Stimulated activated CD8-positive, alpha-beta memory T cell treated with anti-CD3 and anti-CD28 coated beads, Interleukin-4, amount 100 ng/mL, for 4 hours (primary cell): ENCODE results near the gene ZNF316.
"Not testable (repeated sequence)": the region's sequence is repeated elsewhere in the genome, so short reads cannot be mapped to it uniquely, and the experiment has no call there.

Experiments used
- DNase-seq, 2 donors: peaks; one replicate each; pipeline ENCODE4 v3.0.0-alpha.2; 2020; ENCODE audit warnings: low read depth in 2 of 2, low spot score in 1 of 2

The ZNF316 gene

GRCh38 chr7:6621195-6622133 lies 15.7 kb upstream of the ZNF316 start:
- DNase-seq, result no peak

GRCh38 chr7:6622134-6622710 lies 14.9 kb upstream of the ZNF316 start:
- DNase-seq, result no peak

DNA sequence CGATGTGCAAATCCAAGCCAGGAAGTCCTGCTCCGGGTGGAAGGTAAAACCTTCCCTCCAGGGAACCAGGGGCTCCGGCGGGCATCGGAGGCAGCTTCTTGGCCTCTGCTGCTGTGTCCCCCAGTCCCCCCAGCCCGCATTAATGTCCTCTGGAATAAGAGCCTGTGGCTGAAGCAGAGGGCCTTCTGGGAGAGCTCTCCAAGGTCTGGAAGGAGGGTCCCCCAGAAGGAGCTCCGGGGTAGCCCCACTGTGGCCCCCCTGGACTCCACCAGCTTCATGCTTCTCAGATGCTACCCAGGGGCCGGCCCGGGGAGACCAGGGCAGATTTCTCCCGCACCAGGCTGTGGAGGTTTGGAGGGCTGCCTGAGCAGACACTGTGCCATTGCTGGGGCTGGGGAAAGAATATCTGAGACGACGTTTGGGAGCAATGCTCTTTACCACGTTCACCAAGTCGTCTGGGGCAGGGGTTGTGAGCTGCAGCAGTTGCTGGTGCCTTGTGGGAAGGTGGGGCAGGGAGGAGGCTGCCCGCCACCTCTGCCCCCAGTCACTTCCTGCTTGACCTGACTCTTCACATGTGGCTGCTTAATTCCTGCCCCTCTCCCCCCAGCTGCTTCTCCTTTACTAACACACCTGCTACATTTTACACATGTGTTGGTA lies 13.4 kb upstream of the ZNF316 start:
- DNase-seq, result no peak

DNA sequence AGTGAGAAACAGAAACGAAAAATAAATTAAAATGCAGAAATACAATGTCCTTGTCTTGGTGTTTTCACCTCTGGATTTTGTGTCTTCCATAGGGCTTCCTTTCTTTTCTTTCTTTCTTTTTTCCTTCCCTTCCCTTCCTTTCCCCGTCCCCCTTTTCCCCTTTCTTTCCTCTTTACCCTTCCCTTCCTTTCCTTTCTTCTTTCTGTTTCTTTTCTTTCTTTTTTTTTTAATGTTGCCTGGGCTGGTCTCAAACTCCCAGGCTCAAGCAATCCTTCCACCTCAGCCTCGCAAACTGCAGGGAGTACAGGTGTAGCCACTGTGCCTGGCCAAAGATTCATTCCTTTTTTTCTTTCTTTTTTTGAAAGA lies 12.9 kb upstream of the ZNF316 start:
- no peak for DNase-seq

DNA sequence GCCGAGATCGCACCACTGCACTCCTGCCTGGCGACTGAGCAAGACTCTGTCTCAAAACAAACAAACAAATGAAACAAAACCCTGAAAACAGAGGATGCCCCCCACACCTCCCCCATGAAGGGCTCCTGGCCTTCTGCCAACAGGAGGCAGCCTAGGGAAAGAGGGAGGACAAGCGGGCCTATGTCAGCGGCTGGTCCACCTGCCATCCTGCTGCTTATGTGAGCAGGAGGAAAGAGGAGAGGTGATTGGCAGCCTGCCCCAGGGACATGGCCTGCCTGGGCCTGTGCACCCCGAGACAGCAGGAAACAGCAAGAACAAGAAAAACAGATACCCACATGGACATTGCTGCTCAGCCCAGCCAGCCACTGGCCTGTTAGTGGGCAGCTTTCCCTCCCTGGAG lies 9.1 kb upstream of the ZNF316 start:
- DNase-seq, result no peak

DNA sequence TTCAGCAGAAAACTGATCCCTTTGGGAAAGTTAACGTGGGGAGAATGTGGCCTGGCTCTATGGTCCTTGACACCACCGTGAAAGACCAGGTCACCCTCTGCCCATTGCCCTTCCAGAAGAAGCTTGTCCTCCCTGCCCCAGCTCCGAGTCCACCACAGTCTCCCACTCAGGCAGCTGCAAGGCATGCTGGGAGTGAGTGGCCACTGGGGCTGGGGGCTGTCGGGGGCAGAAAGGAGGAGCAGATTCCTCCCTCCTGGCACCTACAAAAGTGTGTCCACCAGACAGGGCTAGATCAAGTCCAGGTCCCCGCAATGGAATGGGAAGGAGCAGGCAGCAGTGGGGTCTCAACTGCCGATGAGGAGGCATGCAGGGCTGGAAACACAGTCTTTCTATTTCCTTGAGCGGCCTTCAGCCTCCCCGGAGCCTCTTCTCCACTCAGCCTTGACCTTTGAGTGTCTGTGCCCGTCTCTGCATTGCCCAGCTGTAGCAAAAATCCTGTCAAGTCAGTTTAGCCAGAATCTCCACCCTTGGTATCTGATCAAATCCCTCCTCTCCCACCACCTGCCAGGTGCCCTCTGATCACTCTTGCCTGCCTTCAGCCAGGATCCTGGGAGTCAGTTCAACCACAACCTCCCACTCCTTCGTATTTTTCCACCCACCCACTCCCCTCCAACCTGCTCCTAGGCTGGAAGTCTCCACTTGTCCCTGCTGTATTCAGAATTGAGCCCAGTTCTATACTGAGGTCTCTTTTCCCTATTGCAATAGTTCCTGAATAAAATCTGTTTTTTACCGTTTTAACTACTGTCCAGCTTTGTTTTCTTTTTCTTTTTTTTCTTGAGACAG lies 6.9 kb upstream of the ZNF316 start:
- DNase-seq, result no peak

DNA sequence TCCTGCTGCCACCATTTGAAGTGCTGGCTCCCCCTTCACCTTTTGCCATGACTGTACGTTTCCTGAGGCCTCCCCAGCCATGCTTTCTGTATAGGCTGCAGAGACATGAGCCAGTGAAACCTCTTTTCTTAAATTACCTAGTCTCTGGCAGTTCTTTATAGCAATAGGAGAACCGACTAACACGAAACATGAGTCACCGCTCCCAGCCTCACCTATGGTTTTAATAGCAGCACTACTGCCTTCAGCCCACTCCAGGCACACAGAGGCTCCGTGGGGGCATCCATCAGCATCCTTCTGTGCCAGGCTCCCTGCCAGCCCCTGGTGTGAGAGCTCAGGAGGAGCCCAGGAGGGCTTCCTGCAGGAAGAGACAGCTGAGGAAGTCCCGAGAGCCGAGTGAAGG lies 5.5 kb upstream of the ZNF316 start:
- no peak for DNase-seq

DNA sequence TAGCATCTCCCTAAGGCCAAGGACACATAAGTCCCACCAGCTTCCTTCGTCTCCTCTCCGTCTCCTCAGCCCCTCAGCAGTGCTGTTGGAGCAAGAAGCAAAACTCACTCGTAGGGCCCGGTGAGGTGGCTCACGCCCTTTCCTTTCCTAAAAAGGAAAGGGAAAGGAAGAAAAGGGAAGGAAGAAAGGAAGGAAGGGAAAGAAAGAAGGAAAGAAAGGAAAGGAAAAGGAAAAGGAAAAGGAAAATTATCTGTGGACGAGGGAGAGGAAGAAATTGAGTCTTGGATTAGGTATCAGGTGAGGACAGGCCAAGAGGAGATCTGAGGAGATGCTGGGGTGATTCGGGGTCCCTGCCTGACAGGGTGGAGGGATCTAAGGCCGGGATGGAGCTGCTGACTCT lies 3.1 kb upstream of the ZNF316 start:
- DNase-seq, result no peak

DNA sequence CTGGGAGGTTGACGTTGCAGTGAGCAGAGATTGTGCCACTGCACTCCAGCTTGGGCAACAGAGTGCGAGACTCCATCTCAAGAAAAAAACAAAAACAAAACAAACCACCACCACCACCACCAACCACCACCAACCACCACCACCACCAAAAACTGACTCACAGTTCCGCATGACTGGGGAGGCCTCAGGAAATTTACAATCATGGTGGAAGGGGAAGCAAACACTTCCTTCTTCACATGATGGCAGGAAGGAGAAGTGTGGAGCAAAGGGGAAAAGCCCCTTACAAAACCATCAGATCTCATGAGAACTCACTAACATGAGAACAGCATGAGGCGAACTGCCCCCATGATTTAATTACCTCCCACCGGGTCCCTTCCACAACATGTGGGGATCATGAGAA lies 2.1 kb upstream of the ZNF316 start:
- not testable (repeated sequence) for DNase-seq

DNA sequence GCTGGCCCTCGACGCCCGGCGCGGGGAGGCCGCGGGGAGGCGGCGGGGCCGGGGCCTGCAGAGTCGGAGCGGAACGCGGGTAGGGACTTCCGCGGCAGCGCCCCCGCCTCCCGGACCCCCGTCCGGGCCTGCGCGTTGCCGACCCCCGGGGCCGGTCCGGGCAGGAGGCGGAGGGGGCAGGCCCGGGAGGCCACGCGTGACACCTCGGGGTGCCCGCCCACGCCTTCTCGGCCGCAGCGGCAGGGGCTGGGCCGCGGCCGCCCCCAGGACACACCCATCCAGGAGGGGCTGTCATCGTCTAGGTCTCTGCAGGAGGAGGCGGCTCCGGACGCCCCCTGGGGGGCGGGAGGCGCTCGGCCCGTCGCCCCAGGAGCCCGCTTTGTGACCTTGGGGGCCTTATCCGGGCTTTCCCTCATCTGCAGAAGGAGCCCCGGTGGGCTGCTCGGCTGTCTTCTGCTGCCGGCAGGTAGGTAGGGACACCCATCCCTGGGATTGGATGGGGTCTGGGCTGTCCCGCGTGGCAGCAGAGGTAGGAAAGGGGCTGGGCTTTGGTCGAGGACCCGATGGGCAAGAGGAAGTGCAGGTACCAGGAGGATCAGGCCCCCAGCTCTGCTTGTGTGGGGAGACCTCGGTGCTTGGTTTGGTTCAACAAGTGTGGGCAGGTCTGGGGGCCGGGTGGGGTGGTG lies 569 bp downstream of the ZNF316 start:
- DNase-seq, result peak in 1 of 2 donors; percentile 52

- no peak for DNase-seq
Measured at GRCh38 chr7:6639032-6639431, 1.9 kb downstream of the ZNF316 start.

- no peak for DNase-seq
Measured at GRCh38 chr7:6639627-6640026, 2.5 kb downstream of the ZNF316 start.

- DNase-seq, result no peak
Measured at GRCh38 chr7:6640246-6640721, 3.2 kb downstream of the ZNF316 start.

- no peak for DNase-seq
Measured at GRCh38 chr7:6641305-6642035, 4.4 kb downstream of the ZNF316 start.

DNA sequence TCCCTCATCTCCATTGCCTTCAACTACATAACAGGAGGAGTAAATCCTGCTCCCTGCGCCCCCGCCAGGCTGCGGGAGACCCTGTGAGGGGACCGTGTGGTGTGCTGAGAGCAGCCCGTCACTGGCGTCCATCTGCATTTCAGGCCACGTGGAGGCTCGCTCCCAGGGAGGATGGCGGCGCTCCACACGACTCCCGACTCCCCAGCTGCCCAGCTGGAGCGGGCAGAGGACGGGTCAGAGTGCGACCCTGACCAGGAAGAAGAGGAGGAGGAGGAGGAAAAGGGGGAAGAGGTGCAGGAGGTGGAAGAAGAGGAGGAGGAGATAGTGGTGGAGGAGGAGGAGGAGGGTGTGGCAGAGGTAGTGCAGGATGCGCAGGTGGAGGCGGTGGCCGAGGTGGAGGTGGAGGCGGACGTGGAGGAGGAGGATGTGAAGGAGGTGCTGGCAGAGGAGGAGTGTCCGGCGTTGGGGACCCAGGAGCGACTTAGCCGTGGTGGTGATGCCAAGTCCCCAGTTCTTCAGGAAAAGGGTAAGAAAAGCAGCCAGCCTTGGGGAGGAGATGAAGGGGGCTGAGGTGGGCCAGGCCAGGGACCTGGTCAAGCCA lies 5.2 kb downstream of the ZNF316 start:
- DNase-seq, result no peak

DNA sequence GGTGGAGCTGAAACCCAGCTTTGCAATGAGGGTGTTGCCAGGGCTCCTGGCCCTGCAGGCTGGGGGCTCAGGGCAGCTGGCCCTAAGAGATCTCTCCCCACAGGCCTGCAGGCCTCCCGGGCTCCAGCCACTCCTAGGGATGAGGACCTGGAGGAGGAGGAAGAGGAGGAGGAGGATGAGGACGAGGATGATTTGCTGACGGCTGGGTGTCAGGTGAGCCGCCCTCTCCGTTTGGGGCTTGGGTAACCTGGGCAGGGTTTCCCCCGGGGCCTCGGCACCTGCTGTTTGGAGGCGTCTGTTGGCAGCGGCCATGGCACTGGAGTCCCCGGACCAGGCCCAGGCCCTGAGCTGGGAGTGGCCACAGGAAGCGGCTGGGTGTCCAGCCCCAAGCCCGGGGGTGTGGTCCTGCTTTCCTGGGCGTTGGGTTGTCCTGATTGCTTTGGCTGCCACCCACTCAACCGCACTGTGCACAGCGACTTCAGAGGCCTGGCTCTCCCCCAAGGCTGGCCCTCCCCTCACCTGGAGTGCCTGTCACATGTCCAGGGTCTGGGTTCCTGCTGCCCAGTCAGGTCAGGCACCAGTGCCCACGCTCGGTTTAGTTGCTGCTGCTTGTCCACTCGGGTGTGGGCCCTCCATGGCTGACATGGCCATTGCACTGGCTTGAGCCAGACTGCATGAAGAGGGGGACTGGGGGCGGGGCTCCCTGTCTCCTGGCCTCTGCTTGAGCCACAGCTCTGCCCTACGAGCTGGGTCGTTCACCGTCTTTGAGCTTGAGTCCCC lies 5.9 kb downstream of the ZNF316 start:
- no peak for DNase-seq

GRCh38 chr7:6643915-6644625 lies 7.0 kb downstream of the ZNF316 start:
- no peak for DNase-seq

GRCh38 chr7:6644728-6645127 lies 7.6 kb downstream of the ZNF316 start:
- DNase-seq, result no peak
